Measurements from ENCODE around the gene SEMA6D. TPM values are rescaled to one million over a fixed set of nuclear protein-coding genes. Genes with fewer than 3 reads are reported as not detected.

SEMA6D gene
- polyA plus RNA-seq, 1 of the 3 experiments (the other 2 are of a cell fraction) = 0.30 TPM

GRCh38 chr15:47715402-47715801 lies 1.9 kb upstream of the SEMA6D start:
- no peak overlapping the region for H2AFZ ChIP-seq (ENCODE audit: low read depth)

GRCh38 chr15:47715856-47716445 lies 1.4 kb upstream of the SEMA6D start:
- Histone ChIP-seq H3K4me2 (no peak overlapping the region), H3F3A (replicated peaks; ENCODE audit: insufficient read depth) (no peaks in the 10 kb centered on the region), H3K9me3 (no peaks in the 10 kb centered on the region), H3K27ac (ENCODE audit: low read depth in 2 of 2, low read length in 1 of 2) (no peak overlapping the region), H3K4me1 (ENCODE audit: control insufficient read depth in 1 of 2, insufficient read depth in 2 of 2, low read depth in 1 of 2, low read length in 1 of 2) (peaks cover 6 to 8% of the 10 kb centered on the region in 2 experiments; a peak in 3 of 4 replicates), H3K27me3 (ENCODE audit: insufficient read depth) (peaks cover 48% of the 10 kb centered on the region), H3K79me2 (ENCODE audit: insufficient read depth) (no peaks in the 10 kb centered on the region), H3K9ac (no peak overlapping the region), H3K9me2 (no peaks in the 10 kb centered on the region), H3K4me3 (ENCODE audit: low read depth in 2 of 2, low read length in 1 of 2) (no peak overlapping the region), H3K36me3 (replicated peaks in 1 of 2; ENCODE audit: control insufficient read depth in 1 of 2, insufficient read depth in 2 of 2, low read length in 1 of 2) (no peaks in the 10 kb centered on the region), H4K20me1 (ENCODE audit: insufficient read depth) (no peaks in the 10 kb centered on the region), H2AFZ (ENCODE audit: low read depth) (no peak overlapping the region)
- ChIA-PET POLR2A (interaction anchor here (0.8 kb wide), 1 partner anchor 516 kb away, joined by 3 read pairs; no protein-coding TSS in a partner anchor), CTCF (interaction anchor here (0.9 to 5.2 kb wide), 10 partner anchors 9 to 520 kb away, joined by 3 to 40 read pairs (median 9); no protein-coding TSS in a partner anchor)
- WGBS (ENCODE audit: low lambda C conversion rate) = 73% methylated on average over 6 of the region's 6 CpGs
- DNase-seq = no peak
- TF ChIP-seq MXI1 (IDR thresholded peaks at IDR 0.05; ENCODE audit: low read depth, low read length) (no peak), ELF1 (IDR thresholded peaks at IDR 0.05) (no peak), REST (IDR thresholded peaks at IDR 0.05; ENCODE audit: low read depth, low read length) (no peak), CHD2 (IDR thresholded peaks at IDR 0.05; ENCODE audit: low read length, partially characterized antibody) (no peak), MEF2A (IDR thresholded peaks at IDR 0.05; ENCODE audit: borderline replicate concordance, low read depth) (no peak), RCOR1 (IDR thresholded peaks at IDR 0.05; ENCODE audit: low read length) (no peak), USF1 (IDR thresholded peaks at IDR 0.05; ENCODE audit: borderline replicate concordance, low read depth) (no peak), ZBTB33 (IDR thresholded peaks at IDR 0.05; ENCODE audit: borderline replicate concordance, low read depth) (no peak), USF2 (IDR thresholded peaks at IDR 0.05; ENCODE audit: borderline replicate concordance, low read depth, low read length) (no peak), FOSL2 (IDR thresholded peaks at IDR 0.05; ENCODE audit: borderline replicate concordance, low read depth) (no peak), NRF1 (IDR thresholded peaks at IDR 0.05; ENCODE audit: low read depth, low read length) (no peak), TCF12 (IDR thresholded peaks at IDR 0.05) (no peak), JUND (IDR thresholded peaks at IDR 0.05) (no peak), PBX3 (IDR thresholded peaks at IDR 0.05) (no peak), EZH2phosphoT487 (IDR thresholded peaks at IDR 0.05; ENCODE audit: borderline replicate concordance, low read depth) (no peak), FOXJ3 (CRISPR knock-in tag; IDR thresholded peaks at IDR 0.05) (no peak), GATA2 (CRISPR knock-in tag; IDR thresholded peaks at IDR 0.05) (no peak), GABPA (IDR thresholded peaks at IDR 0.05; ENCODE audit: low read depth) (no peak)

More at GRCh38 chr15:47715402-47715801, 1.9 kb upstream of the SEMA6D start:
- ChIA-PET POLR2A (no interaction called here), CTCF (interaction anchor here (2.5 to 2.6 kb wide), 2 partner anchors 10 to 271 kb away, joined by 8 to 10 read pairs; no protein-coding TSS in a partner anchor)
- no peaks in the 10 kb centered on the region for H3K9me2 ChIP-seq
- no peak overlapping the region for H3K27ac ChIP-seq (ENCODE audit: low read depth in 2 of 2, low read length in 1 of 2)
- H3K4me2 ChIP-seq = no peak overlapping the region
- 67% methylated on average over 7 of the region's 7 CpGs for WGBS (ENCODE audit: low lambda C conversion rate)
- no peak overlapping the region for H3K4me3 ChIP-seq (ENCODE audit: low read depth in 2 of 2, low read length in 1 of 2)
- no peak overlapping the region for H3K9ac ChIP-seq
- H4K20me1 ChIP-seq (ENCODE audit: insufficient read depth) = no peaks in the 10 kb centered on the region
- H3K27me3 ChIP-seq (ENCODE audit: insufficient read depth) = peaks cover 43% of the 10 kb centered on the region
- H3K36me3 ChIP-seq (replicated peaks in 1 of 2; ENCODE audit: control insufficient read depth in 1 of 2, insufficient read depth in 2 of 2, low read length in 1 of 2) = no peaks in the 10 kb centered on the region
- H3K79me2 ChIP-seq (ENCODE audit: insufficient read depth) = no peaks in the 10 kb centered on the region
- TF ChIP-seq RCOR1 (IDR thresholded peaks at IDR 0.05; ENCODE audit: low read length) = no peak
- no peak for TF ChIP-seq GATA2 (CRISPR knock-in tag; IDR thresholded peaks at IDR 0.05)
- H3K4me1 ChIP-seq (ENCODE audit: control insufficient read depth in 1 of 2, insufficient read depth in 2 of 2, low read depth in 1 of 2, low read length in 1 of 2) = peaks cover 6 to 8% of the 10 kb centered on the region in 2 experiments; a peak in 3 of 4 replicates
- DNase-seq = no peak
- no peaks in the 10 kb centered on the region for H3F3A ChIP-seq (replicated peaks; ENCODE audit: insufficient read depth)
- no peaks in the 10 kb centered on the region for H3K9me3 ChIP-seq

Data from SK-N-SH (cell line).